GM13976 (cell line): ENCODE results near the gene PDE6B.
"Not testable (repeated sequence)": the region's sequence is repeated elsewhere in the genome, so short reads cannot be mapped to it uniquely, and the experiment has no call there.

Source experiments
- DNase-seq: peaks from one replicate; pipeline ENCODE4 v3.0.0; 2012; ENCODE audit warnings: low spot score
- CTCF ChIP-seq: IDR thresholded peaks from 2 replicates; pipeline ENCODE4 v1.5.1; 2012; ENCODE audit warnings: borderline replicate concordance, mild to moderate bottlenecking; ENCODE audit not compliant: insufficient read depth; ENCODE audit errors: extremely low read depth, missing control alignments, control extremely low read depth
- in situ Hi-C: fragments of 300-500 bp; cut with MboI; formaldehyde crosslinking; loops from one replicate; pipeline ENCODE4 v1.12.0; 2022; ENCODE audit warnings: low sequenced_read_pairs, mixed read lengths, inconsistent platforms; ENCODE audit not compliant: unreplicated experiment

Gene PDE6B

GRCh38 chr4:704198-704891, 79.0 kb downstream of the PDE6B start:
- in situ Hi-C loops = no loop called here
- no peak for DNase-seq
- TF ChIP-seq CTCF = no peak

GRCh38 chr4:704971-705277, 79.6 kb downstream of the PDE6B start:
- TF ChIP-seq CTCF = no peak
- in situ Hi-C loops = no loop called here
- no peak for DNase-seq

GRCh38 chr4:705278-706082, 80.1 kb downstream of the PDE6B start, which contains the start of gene PCGF3:
TSS of gene PCGF3 (plus strand) at chr4:705832. CDS start at chr4:733681, 27,849 bp downstream.
- peak; percentile 100 for DNase-seq
- in situ Hi-C loops = no loop called here
- no peak for TF ChIP-seq CTCF

- in situ Hi-C loops, DNase-seq: not testable (repeated sequence)
Observed at GRCh38 chr4:706083-706633, 80.8 kb downstream of the PDE6B start.

- in situ Hi-C loops = no loop called here
- no peak for DNase-seq
- TF ChIP-seq CTCF = no peak
Observed at GRCh38 chr4:706834-707598, 81.6 kb downstream of the PDE6B start.

- in situ Hi-C loops = no loop called here
- no peak for DNase-seq
- no peak for TF ChIP-seq CTCF
Observed at GRCh38 chr4:707929-708630, 82.7 kb downstream of the PDE6B start.

- no peak for DNase-seq
- TF ChIP-seq CTCF = no peak
- in situ Hi-C loops = no loop called here
Observed at GRCh38 chr4:708631-708933, 83.2 kb downstream of the PDE6B start.
